Right renal cortex interstitium (tissue), 3 donors: ENCODE measurements around the gene STK31. TPM values are rescaled to one million over a fixed set of nuclear protein-coding genes. Genes with fewer than 3 reads are reported as not detected.

ENCODE experiments used
- DNase-seq, 3 donors: peaks; one replicate each; pipeline ENCODE4 v3.0.0-alpha.2; 2013; ENCODE audit warnings: low read depth in 3 of 3, low spot score in 2 of 3
- polyA plus RNA-seq, 3 donors: library from polyadenylated mRNA; unstranded; fragments of 120-200 nt; gene quantifications; one replicate each; pipeline ENCODE4 v1.2.1, GENCODE V29; 2013; ENCODE audit not compliant: insufficient read length in 3 of 3

STK31 gene, protein sequence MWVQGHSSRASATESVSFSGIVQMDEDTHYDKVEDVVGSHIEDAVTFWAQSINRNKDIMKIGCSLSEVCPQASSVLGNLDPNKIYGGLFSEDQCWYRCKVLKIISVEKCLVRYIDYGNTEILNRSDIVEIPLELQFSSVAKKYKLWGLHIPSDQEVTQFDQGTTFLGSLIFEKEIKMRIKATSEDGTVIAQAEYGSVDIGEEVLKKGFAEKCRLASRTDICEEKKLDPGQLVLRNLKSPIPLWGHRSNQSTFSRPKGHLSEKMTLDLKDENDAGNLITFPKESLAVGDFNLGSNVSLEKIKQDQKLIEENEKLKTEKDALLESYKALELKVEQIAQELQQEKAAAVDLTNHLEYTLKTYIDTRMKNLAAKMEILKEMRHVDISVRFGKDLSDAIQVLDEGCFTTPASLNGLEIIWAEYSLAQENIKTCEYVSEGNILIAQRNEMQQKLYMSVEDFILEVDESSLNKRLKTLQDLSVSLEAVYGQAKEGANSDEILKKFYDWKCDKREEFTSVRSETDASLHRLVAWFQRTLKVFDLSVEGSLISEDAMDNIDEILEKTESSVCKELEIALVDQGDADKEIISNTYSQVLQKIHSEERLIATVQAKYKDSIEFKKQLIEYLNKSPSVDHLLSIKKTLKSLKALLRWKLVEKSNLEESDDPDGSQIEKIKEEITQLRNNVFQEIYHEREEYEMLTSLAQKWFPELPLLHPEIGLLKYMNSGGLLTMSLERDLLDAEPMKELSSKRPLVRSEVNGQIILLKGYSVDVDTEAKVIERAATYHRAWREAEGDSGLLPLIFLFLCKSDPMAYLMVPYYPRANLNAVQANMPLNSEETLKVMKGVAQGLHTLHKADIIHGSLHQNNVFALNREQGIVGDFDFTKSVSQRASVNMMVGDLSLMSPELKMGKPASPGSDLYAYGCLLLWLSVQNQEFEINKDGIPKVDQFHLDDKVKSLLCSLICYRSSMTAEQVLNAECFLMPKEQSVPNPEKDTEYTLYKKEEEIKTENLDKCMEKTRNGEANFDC
- 1 to 10 TPM in 1 of 3 donors, under 1 TPM in 2; 0.69 to 1.4 (median 0.90) TPM for polyA plus RNA-seq

DNA sequence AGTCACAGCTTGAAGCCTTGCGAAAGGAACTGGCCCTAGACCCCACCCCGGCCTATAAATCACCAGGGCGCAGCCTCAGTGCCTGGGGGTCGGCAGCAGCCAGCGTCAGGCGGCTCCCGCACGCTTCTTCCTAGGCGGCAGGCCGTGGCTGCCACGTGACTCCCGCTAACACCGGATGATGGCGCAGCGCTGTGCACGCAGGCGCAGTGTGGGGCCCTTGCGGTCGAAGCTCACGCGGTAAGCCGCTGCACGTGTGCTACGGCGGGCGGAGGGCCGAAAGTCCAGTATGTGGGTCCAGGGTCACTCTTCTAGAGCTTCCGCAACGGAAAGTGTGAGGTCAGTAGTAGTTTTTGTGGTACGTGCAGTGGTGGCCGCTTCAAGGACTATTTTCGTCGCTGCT lies at the start of gene STK31:
STK31 (plus strand) TSS at position 220 of the 400 bp plus-strand sequence; CDS start at position 287, 67 bp downstream.
- DNase-seq = no peak

DNA sequence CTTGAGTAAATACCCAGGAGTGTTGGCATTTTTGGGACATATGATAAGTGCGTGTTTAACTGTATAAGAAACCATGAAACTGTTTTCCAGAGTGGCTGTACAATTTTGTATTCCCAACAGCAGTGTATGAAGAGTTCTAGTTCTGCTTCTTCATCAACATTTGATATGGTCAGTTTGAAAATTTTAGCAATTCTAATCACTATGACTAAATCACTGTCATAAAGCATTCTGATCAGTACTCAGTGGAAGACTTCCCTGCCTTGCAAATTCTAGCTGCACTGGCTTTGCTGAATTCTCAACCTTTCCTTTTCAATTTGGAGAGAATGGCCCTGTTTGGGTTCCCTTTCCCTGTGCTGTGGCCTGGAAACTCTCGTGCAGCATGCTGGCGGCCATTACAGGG lies 48.6 kb upstream of the STK31 start:
- DNase-seq = no peak

DNA sequence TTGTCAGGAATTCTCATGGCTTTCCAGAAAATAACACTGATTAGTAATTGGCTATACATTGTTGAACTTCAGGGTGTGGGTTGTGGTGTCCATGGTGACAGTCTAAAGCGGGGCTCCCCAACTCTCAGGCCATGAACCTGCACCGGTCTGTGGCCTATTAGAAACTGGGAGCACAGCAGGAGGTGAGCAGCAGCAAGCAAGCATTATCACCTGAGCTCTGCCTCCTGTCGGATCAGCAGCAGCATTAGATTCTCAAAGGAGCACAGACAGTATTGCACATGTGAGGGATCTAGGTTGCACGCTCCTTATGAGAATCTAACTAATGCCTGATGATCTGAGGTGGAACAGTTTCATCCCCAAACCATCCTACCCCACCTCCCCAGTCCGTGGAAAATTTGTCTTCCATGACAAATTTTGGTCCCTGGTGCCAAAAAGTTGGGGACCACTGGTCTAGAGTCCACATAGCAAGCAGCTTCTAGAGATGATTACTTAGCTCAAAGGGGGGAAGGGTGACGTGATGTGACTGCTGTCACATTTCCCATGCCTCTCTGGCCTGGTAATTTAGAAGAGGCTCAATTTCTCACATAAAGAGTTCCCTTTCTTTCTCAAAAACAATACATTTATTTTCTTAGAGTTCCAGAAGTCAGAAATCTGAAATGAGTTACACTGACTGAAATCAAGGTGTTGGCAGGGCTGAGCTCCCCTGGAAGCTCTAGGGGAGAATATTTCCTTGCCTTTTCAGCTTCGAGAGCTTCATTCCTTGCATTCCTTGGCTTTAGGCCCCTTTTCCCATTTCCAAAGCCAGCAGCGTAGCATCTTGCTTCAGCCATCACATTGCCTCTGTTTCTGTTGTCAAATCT lies 47.7 kb upstream of the STK31 start:
- no peak for DNase-seq

DNA sequence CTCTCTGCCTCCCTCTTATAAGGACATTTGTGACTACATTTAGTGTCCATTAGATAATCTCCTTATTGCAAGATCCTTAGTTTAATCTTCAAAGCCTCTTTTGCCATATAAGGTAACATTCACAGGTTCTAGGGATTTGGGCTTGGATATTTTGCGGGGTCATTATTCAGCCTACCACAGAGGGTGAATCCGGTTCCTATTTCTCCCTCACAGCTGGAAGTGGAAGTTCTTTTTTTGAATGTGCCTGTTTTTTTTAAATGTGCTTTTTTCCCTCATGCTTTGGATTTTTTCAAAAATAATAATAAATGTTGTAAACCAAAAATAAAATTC lies 47.1 kb upstream of the STK31 start:
- no peak for DNase-seq

DNA sequence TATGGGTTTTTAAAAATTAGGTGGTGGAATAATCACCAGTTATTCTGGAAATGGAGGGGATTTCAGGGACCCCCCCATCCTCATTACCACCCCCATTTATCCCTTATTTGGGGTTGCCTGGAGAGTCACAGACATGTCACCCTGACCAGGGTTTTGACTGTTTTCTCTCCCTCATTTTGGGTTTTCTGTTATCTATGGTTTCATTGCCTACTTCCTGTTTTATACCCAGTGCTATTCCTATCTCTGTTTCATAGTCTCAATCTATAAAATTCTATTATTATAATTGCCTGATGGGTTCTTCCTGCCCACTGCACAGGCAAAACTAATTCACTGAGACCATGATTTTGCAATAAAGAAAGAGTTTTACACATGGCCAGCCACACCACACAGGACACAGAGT lies 45.9 kb upstream of the STK31 start:
- DNase-seq = no peak

DNA sequence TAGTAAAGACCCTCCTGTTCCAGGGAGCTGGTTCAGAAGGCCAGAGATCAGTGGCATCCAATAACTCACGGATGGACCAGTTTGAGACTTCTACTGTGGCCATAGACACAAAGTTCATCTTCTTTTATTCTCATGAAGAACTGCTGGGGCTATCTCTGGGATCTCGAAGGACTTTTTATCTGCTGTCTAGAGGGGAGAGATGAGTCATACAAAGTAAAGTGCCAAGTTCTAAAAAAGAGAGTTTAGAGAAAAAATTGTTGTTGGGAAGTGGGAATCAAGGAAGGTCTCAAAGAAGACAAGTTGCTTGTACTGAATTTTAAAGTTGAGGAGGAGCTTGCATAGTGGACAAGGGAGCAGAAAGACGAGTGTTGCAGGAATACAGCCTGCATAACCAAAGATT lies 38.0 kb upstream of the STK31 start:
- no peak for DNase-seq

DNA sequence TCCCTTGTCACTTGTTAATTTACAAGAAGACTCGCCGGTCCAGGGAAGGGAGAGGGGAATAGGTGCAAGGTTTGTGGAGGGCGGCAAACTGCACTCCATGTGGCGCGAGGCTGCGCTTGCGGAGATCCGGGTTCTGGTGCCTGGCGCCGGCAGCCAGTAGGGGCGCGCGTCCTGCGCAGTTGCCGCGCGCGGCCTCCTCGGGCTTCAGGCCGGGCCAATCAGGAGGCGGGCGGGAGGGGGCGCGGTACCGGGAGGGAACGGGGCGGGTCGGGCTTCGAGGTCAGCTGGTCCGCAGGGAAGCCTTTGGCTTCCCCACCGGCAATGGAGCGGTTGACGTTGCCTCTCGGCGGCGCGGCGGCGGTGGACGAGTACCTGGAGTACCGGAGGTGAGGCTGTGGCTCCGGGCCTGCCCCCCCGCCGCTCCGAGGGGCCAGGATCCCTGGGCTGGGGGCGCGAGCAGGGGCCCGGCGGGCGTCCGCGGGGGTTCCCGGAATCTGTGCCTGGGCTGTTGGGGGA lies 30.1 kb upstream of the STK31 start, which contains the start of gene FAM221A:
FAM221A (plus strand) TSS at position 302 of the 516 bp plus-strand sequence; CDS start at position 322, 20 bp downstream.
- DNase-seq = peak in 2 of 3 donors; percentile 57 to 68

DNA sequence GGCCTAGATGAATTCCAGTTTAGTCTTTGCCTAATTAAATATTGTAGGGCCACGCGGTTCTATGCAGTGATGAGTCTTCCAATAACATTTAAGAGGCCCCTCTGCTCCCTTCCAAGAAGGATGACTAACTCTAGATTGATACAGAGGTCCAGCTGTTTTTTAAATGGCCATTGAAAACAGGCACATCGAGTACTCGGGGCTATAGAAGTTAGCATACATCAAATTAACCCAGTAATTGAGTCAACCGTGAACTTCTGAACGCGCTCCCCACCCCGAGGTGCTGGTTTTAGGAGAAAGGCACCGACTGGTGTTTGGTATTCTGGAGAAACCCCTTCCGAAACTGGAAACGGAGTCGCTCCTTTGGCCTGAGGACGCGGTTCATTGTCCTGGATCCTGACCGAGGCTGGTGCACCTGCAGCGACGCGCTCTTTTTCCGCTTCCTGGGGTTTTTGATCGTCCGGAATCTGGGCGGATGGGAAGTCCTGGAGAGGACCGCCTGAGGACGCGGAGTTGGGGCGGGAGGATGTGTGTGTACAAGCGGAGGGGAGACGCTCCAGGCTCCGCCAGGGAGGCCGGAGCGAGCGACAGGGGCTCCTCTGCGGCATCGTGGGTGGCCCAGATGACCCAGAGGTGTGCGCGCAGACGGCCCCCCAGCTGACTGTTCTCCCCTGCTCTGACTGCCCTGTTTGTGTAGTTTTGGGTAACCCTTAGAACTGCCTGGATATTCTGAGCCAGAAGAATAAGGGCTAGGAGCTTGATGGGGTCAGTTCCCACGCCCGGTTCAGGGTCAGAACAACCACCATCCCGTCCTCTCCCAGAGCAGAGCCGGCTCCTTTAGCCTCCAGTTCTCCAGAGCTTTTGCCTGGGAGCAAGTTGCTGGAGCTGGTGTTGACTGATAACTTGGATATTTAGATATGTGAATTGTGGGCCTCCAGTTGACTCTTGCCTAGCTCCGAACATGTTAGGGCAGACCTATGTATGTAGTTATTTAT lies 29.3 kb upstream of the STK31 start:
- peak in 2 of 3 donors; percentile 53 to 74 for DNase-seq

DNA sequence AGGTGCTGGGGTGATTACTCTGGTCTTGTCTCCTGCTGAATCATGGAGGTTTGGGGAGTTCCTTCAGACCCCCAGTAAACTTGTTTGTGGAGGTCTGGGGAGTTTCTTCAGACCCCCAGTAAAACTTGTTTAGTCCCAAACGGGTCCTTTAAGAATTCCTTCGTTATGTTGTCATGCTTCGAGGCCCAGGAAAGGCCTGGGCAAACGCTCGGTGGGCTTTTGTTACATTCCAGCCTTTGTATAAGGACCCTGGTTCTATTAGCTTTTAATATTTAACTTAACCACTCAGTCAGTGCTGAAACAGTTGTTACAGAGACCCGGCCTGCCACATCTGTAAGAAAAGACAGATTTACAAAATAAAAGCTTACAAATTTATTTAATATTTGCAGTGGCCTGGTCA lies 26.0 kb upstream of the STK31 start:
- DNase-seq = peak in 1 of 3 donors; percentile 13

DNA sequence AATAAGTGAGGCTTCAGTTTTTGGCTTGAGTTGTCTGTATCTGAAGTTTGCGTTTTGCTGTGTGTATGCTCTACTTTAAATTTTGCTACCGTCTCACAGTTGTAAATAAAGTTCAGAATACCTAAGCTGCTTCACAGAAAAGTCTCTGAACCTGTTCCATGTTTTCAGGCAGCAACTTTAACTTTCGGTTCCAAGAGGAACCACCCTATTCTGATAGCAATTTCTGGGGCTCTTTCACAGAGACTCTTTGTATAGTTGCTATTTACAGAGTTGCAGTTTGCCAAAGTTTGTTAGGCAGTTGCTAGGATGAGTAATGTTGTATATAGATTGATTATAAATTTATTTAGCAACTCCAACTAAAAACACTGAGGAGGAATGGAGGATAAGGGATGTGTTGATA lies 24.3 kb upstream of the STK31 start:
- no peak for DNase-seq

DNA sequence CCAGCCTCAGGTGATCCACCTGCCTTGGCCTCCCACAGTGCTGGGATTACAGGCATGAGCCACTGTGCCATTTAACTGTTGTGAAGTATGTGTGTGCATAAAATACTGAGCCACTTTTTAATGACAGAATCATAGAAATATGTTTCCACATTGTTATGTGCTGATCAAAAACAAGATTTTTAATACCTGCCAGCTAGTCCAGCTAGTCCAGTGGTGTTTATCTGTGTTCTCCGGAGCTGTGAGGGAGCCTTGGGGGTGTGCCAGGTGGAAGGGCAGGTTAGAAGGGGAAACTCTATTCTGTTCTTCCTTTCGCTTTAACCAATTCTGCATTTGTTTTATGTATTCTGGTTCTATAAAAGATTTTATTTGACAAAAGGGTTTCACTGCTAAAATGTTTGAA lies 23.0 kb upstream of the STK31 start:
- DNase-seq = no peak

DNA sequence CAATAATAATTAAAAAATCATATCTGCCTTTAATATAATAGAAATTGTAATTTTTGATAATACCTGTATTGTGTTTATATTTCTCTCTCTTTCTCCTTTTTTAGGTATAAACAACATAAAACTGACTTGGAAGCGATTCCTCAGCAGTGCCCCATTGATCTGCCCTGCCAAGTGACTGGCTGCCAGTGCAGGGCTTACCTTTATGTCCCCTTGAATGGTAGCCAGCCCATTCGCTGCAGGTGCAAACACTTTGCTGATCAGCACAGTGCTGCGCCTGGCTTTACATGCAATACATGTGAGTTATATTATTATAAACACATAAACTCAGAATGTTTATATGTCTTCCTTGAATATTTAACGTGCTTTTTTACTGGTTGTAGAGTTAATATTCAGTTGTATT lies 20.9 kb upstream of the STK31 start:
- DNase-seq = no peak

DNA sequence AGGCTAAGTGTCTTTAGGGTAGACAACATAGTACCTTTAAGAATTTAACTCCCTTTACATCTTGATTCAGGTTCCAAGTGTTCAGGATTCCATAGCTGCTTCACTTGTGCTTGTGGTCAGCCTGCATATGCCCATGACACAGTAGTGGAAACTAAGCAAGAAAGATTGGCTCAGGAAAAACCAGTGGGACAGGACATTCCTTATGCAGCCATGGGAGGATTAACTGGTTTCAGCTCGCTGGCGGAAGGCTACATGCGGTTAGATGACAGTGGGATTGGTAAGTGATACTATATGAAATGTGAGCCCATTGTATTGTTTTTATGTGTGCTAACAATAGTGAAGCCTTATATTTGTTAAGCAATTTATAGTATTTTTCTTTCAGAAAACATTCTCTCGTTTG lies 18.7 kb upstream of the STK31 start:
- no peak for DNase-seq

DNA sequence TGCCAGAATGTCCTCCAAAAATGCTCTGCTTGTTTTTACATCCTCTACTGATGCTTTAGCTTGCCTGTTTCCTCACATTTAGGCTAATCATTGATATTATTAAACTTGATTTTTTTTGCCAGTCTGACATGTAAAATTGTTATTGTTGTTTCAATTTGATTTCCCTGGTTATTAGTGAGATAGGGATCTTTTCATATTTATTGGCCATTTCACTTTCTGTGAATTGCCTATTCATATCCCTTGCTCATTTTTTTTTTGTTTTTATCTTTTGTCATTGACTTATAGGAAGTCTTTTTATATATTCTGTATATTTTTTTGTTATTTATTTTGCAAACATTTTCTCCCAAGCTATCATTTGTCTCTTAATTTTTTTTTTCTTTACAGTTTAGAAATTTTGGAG lies 16.8 kb upstream of the STK31 start:
- DNase-seq = no peak

DNA sequence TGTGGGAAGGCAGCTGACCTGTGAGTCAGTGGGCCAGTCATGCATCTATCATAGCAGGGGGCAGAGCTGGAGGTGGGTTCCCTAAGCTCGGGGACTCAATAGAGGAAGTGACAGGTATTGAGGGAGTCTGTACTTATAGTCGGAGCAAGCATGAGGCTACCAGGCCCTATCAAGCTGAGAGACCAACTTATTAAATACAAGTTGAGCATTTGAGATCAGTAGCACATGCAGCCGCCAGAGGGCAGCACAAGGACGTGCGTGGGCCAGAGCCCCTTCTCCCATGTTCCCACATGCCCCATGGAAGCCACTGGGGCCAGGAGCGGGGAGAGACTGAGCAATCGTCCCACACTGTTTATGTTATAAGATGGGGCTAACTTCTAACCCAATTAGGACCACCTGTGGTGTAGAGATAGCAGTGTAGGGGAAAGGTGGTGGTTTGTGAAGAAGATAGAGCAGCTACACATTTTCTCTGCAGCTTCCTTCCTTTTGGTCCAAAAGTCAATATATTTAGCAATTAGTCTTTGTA lies 13.0 kb upstream of the STK31 start:
- no peak for DNase-seq

DNA sequence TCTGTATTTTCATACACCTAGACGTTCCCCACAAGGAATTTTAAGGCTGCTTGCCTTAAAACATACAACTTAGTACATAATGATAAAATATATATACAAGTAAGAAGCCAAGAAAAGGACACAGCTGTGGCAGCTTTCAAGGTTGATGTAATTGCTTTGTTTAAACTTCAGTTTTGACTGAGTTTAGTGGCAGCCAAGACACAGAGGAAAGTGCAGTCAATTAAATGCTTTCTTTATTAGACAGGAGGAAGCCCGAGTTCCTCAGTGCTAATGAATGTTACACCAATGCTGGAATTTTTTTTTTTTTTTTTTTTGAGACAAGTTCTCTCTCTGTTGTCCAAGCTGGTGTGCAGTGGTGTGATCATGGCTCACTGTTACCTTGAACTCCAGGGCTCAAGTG lies 11.2 kb upstream of the STK31 start:
- no peak for DNase-seq

DNA sequence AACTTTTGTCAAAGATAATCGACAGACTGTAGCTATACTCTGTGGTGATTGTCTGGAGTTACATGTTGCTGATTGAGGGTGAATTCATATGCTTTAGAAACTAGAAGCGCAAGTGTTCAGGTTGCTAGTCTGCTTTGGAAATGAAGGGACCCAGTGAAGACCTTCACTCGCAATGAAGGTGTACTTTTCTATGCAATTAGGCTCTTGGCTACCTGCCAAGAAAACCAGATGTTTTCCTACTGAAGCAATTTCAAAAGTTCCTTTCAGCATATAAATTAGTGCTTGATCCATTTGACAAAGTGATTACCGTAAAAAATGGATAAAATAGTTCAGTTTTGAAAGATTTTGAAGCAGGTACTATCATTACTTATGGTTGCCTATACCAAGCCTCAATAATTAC lies 10.0 kb upstream of the STK31 start:
- DNase-seq = no peak

DNA sequence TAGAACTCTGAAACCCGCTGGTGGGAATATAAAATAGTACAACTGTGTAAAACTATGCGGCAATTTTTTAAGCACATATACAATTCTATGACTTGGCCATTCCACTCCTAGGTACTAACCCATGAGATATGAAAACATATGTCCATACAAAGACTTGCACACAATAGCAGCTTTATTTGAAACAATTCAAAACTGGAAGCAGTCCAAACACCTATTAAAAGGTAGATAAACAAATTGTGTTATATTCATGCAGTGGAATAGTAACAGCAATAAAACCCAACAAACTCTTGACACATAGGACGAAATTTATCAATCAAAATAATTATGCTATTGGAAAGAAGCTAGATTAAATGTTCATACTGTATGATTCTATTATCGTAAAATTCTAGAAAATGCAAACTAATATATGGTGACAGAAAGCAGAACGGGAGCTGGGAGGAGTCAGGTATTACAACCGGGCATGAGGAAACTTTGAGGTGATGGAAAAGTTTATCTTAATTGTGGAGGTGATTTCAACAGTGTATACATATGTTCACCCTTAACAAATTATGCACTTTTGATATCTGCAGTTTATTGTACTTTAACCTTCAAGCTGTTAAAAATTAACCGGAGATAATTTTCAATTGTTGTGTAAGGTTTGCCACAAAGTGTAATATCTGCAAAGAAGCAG lies 803 bp upstream of the STK31 start:
- DNase-seq = no peak
